ENCODE measurements around the gene ANKRD44. TPM values are rescaled to one million over a fixed set of nuclear protein-coding genes. Genes with fewer than 3 reads are reported as not detected.

Gene ANKRD44
- total RNA-seq, 4 donors from 2014 or later, result 11.0 to 25.8 (median 23.9) TPM

DNA sequence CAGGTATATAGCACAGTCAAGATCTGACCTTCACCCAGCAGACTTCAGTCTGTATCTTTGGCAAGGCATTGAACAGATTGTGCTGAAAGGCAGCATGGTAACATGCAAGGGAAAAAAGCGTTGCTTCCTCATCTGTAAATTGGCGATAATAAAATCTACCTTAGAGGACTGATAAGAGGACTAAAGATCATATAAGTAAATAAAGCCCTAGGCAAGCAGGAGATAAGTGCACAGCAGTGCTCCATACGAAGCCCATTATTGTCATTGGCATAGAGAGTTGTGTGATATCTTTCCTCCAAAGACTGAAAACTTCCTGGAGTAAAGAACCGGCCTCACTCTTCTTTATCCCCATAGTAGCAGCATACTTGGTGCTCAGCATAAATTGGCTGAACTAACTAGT, 162.6 kb downstream of the ANKRD44 start:
- Histone ChIP-seq H3K9me3 (no peaks in the 10 kb centered on the region), H3K27ac (no peak overlapping the region), H3K27me3 (no peaks in the 10 kb centered on the region), H3K4me1 (no peaks in the 10 kb centered on the region), H3K4me3 (replicated peaks in 1 of 3) (no peak overlapping the region), H3K36me3 (no peaks in the 10 kb centered on the region)
- no peak for DNase-seq
- WGBS, 2 donors, result 86 to 87% methylated on average over 4 of the region's 4 CpGs
- intact Hi-C loops (cut with DNase I), result no loop called here
- TF ChIP-seq CTCF (IDR thresholded peaks at IDR 0.05), result no peak
- TF ChIP-seq POLR2A (IDR thresholded peaks at IDR 0.05), result no peak

DNA sequence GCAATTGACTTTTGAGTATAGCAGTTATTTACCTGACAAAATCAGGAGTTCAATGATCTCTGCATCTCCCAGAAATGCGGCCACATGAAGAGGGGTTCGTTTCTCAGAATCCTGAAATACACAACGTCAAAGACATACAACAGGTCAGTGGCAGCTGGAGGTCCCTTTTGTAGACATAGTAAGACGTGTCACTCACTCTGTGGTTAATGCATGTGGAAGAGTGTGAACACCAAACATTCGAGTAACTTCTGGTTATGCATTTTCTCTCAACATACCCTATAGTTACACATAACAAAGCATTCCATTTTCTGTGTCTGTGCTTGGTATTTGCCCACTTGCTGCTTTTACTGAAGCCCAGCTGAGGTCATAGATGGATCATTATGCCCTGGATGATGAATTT, 163.6 kb downstream of the ANKRD44 start:
- Histone ChIP-seq H3K27me3 (no peaks in the 10 kb centered on the region), H3K36me3 (no peaks in the 10 kb centered on the region), H3K27ac (no peak overlapping the region), H3K4me1 (no peaks in the 10 kb centered on the region), H3K4me3 (replicated peaks in 1 of 3) (no peak overlapping the region), H3K9me3 (no peaks in the 10 kb centered on the region)
- DNase-seq, result no peak
- TF ChIP-seq CTCF (IDR thresholded peaks at IDR 0.05) (no peak), POLR2A (IDR thresholded peaks at IDR 0.05) (no peak)
- WGBS, 2 donors, result 74 to 81% methylated on average over 5 of the region's 5 CpGs
- intact Hi-C loops (cut with DNase I), result no loop called here

- Histone ChIP-seq H3K4me3 (replicated peaks in 1 of 3) (no peak overlapping the region), H3K27me3 (no peaks in the 10 kb centered on the region), H3K36me3 (no peaks in the 10 kb centered on the region), H3K4me1 (no peaks in the 10 kb centered on the region), H3K27ac (no peak overlapping the region), H3K9me3 (no peaks in the 10 kb centered on the region)
- intact Hi-C loops (cut with DNase I), result no loop called here
- WGBS, 2 donors, result 87 to 89% methylated on average over 4 of the region's 4 CpGs
- TF ChIP-seq CTCF (IDR thresholded peaks at IDR 0.05), result no peak
- no peak for TF ChIP-seq POLR2A (IDR thresholded peaks at IDR 0.05)
- no peak for DNase-seq
Measured at GRCh38 chr2:197145471-197146056, 165.0 kb downstream of the ANKRD44 start.

DNA sequence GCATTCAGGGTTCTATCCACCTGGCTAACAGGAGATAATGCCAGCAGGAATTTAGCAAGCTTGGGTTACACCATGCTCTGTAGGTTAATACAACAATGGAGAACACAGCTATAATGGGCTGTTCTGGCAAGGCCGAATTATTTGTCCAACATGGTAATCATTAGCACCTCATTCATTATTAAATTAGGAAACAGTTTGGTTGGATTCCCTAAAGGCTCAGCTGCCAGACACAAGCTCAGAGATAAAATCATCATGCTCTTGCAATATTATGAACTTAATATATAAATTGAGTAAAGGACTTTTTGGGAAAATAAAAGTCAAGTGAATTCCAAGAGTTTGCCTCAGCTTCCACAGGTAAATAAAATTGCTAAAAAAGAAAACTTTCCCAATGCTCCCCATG, 166.4 kb downstream of the ANKRD44 start:
- no peaks in the 10 kb centered on the region for H3K9me3 ChIP-seq
- intact Hi-C loops (cut with DNase I), result no loop called here
- no peaks in the 10 kb centered on the region for H3K4me1 ChIP-seq
- no peak for TF ChIP-seq POLR2A (IDR thresholded peaks at IDR 0.05)
- no peak for TF ChIP-seq CTCF (IDR thresholded peaks at IDR 0.05)
- no peaks in the 10 kb centered on the region for H3K36me3 ChIP-seq
- H3K4me3 ChIP-seq (replicated peaks in 1 of 3), result no peak overlapping the region
- H3K27ac ChIP-seq, result no peak overlapping the region
- no peak for DNase-seq
- WGBS, 2 donors, result 79 to 95% methylated on average over 1 of the region's 1 CpG
- no peaks in the 10 kb centered on the region for H3K27me3 ChIP-seq

DNA sequence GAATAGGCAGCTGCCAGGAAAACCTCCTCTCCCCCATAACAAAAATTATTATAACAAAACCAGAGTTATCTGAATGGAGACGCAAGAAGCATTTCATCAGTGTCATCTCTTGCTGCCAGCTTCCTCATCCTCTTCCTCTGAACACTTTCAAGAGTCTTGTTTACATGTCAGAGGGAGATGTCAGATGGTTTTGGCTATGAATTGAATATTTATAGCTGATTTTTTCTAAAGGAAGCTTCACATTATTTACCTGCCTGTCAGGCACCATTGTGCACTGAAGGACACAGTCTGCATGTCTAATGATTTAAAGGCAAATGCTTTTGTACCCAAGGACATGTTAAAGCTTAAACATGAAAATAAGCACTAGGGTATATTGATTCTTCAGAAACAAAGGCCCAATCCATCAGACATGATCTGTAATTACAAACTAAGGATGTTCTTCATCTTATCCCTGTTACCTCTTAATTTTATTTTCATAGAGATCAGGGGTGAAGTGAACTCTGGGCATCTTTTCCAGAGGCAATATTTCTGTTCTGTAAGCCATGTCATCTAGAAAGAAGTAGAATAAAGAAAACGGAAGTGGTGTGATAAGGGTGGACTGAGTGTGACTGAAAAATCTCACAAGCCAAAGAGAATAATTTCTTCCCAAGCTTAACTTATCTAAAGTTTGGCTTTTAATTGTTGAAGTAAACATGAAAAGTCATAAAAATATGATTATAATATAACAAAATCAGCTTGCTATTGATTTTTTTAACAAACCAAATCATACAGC, 168.7 kb downstream of the ANKRD44 start:
- no peak for DNase-seq
- no peak overlapping the region for H3K27ac ChIP-seq

More for the DNA sequence above, 168.7 kb downstream of the ANKRD44 start:
- no peaks in the 10 kb centered on the region for H3K9me3 ChIP-seq
- no peaks in the 10 kb centered on the region for H3K36me3 ChIP-seq
- no peaks in the 10 kb centered on the region for H3K27me3 ChIP-seq
- intact Hi-C loops (cut with DNase I), result no loop called here
- no peaks in the 10 kb centered on the region for H3K4me1 ChIP-seq
- WGBS, 2 donors, result 81 to 83% methylated on average over 2 of the region's 2 CpGs
- TF ChIP-seq CTCF (IDR thresholded peaks at IDR 0.05) (no peak), POLR2A (IDR thresholded peaks at IDR 0.05) (no peak)
- H3K4me3 ChIP-seq (replicated peaks in 1 of 3), result no peak overlapping the region
